Adrenal gland (tissue), 5 donors: ENCODE measurements around the gene MCM7.

ENCODE experiments used
- POLR2A ChIP-seq, 2 donors: fragments of 450-650 bp; IDR thresholded peaks; one replicate each; pipeline ENCODE4 v1.6.1; 2017; ENCODE audit warnings: antibody characterized with exemption in 2 of 2, mild to moderate bottlenecking in 2 of 2, moderate library complexity in 1 of 2
- TF ChIP-seq, protein P1 (sequence below), 6 experiments: fragments of 450-650 bp in 4 of 6; fragments of 200-600 bp in 2 of 6; sonication (generic) in 1 of 6; IDR thresholded peaks; 1 replicate in 5 of 6; 2 replicates in 1 of 6; pipeline versions ENCODE4 v1.5.1 to v1.8.0; 2016 to 2021; ENCODE audit warnings: antibody characterized with exemption in 6 of 6, mild to moderate bottlenecking in 2 of 6, moderate library complexity in 1 of 6
- donor health status: DM: no; HTN: no; CAD: no.

GRCh38 chr7:100132126-100132525, 30.9 kb upstream of the MCM7 start:
- TF ChIP-seq, protein P1, sequence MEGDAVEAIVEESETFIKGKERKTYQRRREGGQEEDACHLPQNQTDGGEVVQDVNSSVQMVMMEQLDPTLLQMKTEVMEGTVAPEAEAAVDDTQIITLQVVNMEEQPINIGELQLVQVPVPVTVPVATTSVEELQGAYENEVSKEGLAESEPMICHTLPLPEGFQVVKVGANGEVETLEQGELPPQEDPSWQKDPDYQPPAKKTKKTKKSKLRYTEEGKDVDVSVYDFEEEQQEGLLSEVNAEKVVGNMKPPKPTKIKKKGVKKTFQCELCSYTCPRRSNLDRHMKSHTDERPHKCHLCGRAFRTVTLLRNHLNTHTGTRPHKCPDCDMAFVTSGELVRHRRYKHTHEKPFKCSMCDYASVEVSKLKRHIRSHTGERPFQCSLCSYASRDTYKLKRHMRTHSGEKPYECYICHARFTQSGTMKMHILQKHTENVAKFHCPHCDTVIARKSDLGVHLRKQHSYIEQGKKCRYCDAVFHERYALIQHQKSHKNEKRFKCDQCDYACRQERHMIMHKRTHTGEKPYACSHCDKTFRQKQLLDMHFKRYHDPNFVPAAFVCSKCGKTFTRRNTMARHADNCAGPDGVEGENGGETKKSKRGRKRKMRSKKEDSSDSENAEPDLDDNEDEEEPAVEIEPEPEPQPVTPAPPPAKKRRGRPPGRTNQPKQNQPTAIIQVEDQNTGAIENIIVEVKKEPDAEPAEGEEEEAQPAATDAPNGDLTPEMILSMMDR (IDR thresholded peaks at IDR 0.05): no peak
- no peak for TF ChIP-seq POLR2A (IDR thresholded peaks at IDR 0.05)
